GM12878 (cell line): ENCODE data around the gene CCDC9. TPM values are rescaled to one million over a fixed set of nuclear protein-coding genes. Genes with fewer than 3 reads are reported as not detected.

Source experiments
- BACH1 ChIP-seq: fragments of 450-650 bp; IDR thresholded peaks from 2 replicates; pipeline ENCODE4 v1.6.1; 2017; ENCODE audit warnings: mild to moderate bottlenecking, borderline replicate concordance
- BCL11A ChIP-seq: IDR thresholded peaks from 2 replicates; pipeline ENCODE4 v1.6.1; 2011; ENCODE audit warnings: low read depth, low read length
- CBFB ChIP-seq: IDR thresholded peaks from 2 replicates; pipeline ENCODE4 v1.6.1; 2016; ENCODE audit warnings: antibody characterized with exemption, low read depth
- CHD2 ChIP-seq: IDR thresholded peaks from 2 replicates; pipeline ENCODE4 v1.6.1; 2011; ENCODE audit warnings: low read depth, low read length, improper control_type of control experiment, borderline replicate concordance
- EED ChIP-seq: sonication (generic); IDR thresholded peaks from 2 replicates; pipeline ENCODE4 v1.6.1; 2016; ENCODE audit warnings: antibody characterized with exemption, low read depth
- ESRRA ChIP-seq: IDR thresholded peaks from 2 replicates; pipeline ENCODE4 v1.6.1; 2012; ENCODE audit warnings: mild to moderate bottlenecking, low read length, improper control_type of control experiment
- HDAC6 ChIP-seq: fragments of 200-600 bp; sonication (generic); IDR thresholded peaks from one replicate; pipeline ENCODE4 v1.8.0; 2017; ENCODE audit warnings: antibody characterized with exemption; ENCODE audit not compliant: unreplicated experiment
- IKZF2 ChIP-seq, 2 experiments: fragments of 450-650 bp; IDR thresholded peaks; 2 replicates each; pipeline ENCODE4 v1.6.1; 2017; ENCODE audit warnings: mild to moderate bottlenecking in 2 of 2, moderate library complexity in 2 of 2
- KAT2A ChIP-seq: conservative IDR thresholded peaks from 2 replicates; pipeline ENCODE4 v1.6.1; 2011; ENCODE audit warnings: low read depth, low read length; ENCODE audit not compliant: control insufficient read depth
- NR2F1 ChIP-seq: fragments of 450-650 bp; conservative IDR thresholded peaks from 2 replicates; pipeline ENCODE4 v1.6.1; 2017; ENCODE audit warnings: mild to moderate bottlenecking
- RCOR1 ChIP-seq: conservative IDR thresholded peaks from 2 replicates; pipeline ENCODE4 v1.6.1; 2012; ENCODE audit warnings: low read depth, low read length, improper control_type of control experiment
- RUNX3 ChIP-seq: IDR thresholded peaks from 2 replicates; pipeline ENCODE4 v1.6.1; 2012; ENCODE audit warnings: low read length, inconsistent platforms
- SP1 ChIP-seq: IDR thresholded peaks from one replicate; pipeline ENCODE4 v1.6.1; 2011; ENCODE audit warnings: low read depth, low read length
- STAT1 ChIP-seq: fragments of 450-650 bp; conservative IDR thresholded peaks from 2 replicates; pipeline ENCODE4 v1.6.1; 2014; ENCODE audit warnings: antibody characterized with exemption, mild to moderate bottlenecking
- TAF1 ChIP-seq: IDR thresholded peaks from 2 replicates; pipeline ENCODE4 v1.6.1; 2011; ENCODE audit warnings: mild to moderate bottlenecking, low read depth, low read length, borderline replicate concordance
- TBL1XR1 ChIP-seq: IDR thresholded peaks from 2 replicates; pipeline ENCODE4 v1.6.1; 2012; ENCODE audit warnings: low read depth, low read length, improper control_type of control experiment
- TCF12 ChIP-seq: IDR thresholded peaks from 2 replicates; pipeline ENCODE4 v1.6.1; 2011; ENCODE audit warnings: low read depth, mild to moderate bottlenecking, low read length
- ZBED1 ChIP-seq: IDR thresholded peaks from 2 replicates; pipeline ENCODE4 v1.6.1; 2016; ENCODE audit warnings: borderline replicate concordance
- ZBTB11 ChIP-seq: fragments of 450-650 bp; formaldehyde crosslinking; IDR thresholded peaks from 2 replicates; pipeline ENCODE4 v1.5.0; 2022; ENCODE audit warnings: mild to moderate bottlenecking, missing genetic modification characterization
- polyA plus RNA-seq, 11 experiments: library from polyadenylated mRNA; depleted of rRNA in 4 of 11; unstranded in 6 of 11; stranded (reverse) in 5 of 11; fragments of >200 nt; fragmentation: Nextera tagmentation in 4 of 11; fragmentation: Illumina TruSeq in 1 of 11; extraction: Ambion mirVana in 4 of 11; extraction: Trizol in 1 of 11; gene quantifications; 1 replicate in 1 of 11; 2 replicates in 10 of 11; pipeline versions ENCODE4 v1.2.1 to v1.2.3, GENCODE V29; 2011 to 2016; ENCODE audit warnings: inconsistent platforms in 2 of 11, missing spikeins in 2 of 11, low read depth in 1 of 11
- total RNA-seq, 4 experiments: library from RNA; depleted of rRNA in 3 of 4; stranded (reverse); fragments of >200 nt in 3 of 4; fragmentation: Illumina TruSeq in 1 of 4; extraction: Trizol in 1 of 4; gene quantifications; 2 replicates each; pipeline versions ENCODE4 v1.2.1 to v1.2.3, GENCODE V29; 2013 to 2021
- TF ChIP-seq, protein P1 (sequence below): fragments of 450-650 bp; IDR thresholded peaks from 2 replicates; pipeline ENCODE4 v1.6.1; 2017; ENCODE audit warnings: borderline replicate concordance
- TF ChIP-seq, protein P2 (sequence below): fragments of 450-650 bp; IDR thresholded peaks from 2 replicates; pipeline ENCODE4 v1.6.1; 2016; ENCODE audit warnings: mild to moderate bottlenecking
- TF ChIP-seq, protein P3 (sequence below): IDR thresholded peaks from 2 replicates; pipeline ENCODE4 v1.6.1; 2012; ENCODE audit warnings: low read depth, low read length, improper control_type of control experiment
- TF ChIP-seq, protein P4 (sequence below): fragments of 150-350 bp; IDR thresholded peaks from 2 replicates; pipeline ENCODE4 v1.6.1; 2014; ENCODE audit warnings: mild to moderate bottlenecking, low read depth, low read length

Gene CCDC9
- total and polyA plus RNA-seq, 10 of the 15 experiments (the other 5 are each of a cell fraction or from before 2014, with no cell fraction given) = 0.18 to 17.5 (median 7.1) TPM; not detected in 1

DNA sequence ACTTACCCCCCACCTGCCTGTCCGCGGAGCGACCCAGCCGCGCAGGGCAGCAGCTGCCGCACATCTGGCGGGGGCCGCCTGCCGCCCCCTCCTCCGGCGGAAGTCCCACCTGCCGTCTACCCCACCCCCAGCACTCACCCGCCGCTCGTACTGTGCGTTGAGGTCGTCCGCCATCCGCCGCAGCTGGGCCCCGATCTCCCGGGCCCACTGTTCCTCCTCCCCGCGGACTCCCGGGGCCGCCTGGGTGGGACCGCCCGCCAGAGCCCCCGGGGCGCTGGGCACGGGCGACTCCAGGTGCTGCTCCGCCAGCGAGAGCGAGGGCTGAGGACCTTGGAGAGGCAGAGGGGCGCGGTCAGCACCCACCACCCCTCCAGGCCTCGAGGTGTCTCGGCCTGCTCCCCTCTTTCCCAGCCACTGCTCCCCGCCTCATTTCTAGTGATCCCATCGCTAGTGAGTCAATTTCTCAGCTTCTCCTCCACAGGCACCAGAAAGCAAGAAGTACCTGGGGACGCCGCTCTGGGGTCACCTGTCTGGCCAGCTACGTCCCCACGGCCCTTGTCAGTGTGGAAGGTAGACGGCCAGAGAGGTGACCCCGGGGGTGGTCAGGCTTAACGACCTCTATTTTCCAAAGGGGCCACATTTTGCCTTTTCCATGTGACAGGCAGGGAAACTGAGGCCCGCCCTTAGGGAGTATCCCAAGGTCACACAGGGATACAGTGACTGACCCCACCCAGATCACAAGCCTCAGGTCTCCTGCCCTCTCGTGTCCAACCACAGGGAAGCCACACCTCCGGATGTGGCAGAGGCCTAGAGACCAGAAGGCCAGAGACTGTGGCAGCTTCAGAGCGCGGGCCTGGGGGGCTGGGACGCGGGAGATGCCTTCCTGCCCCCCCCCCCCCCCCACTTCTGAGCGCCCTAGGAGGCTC is 29.6 kb upstream of the CCDC9 start (continued):
- TF ChIP-seq IKZF2 (IDR thresholded peaks at IDR 0.05) (peak; percentile 80 to 93; a peak in 3 of 4 replicates), TBL1XR1 (peak; percentile 14; the same call in 1 of the 2 replicates), BACH1 (peak; percentile 73), CBFB (peak; percentile 79), ZBTB11 (0 out of 2 replicates have a peak, but pooled peaks have one; percentile 2), ZBED1 (no peak; the same call in 1 of the 2 replicates), HDAC6 (peak; percentile 2), STAT1 (no peak), TCF12 (peak; percentile 91), TAF1 (peak; percentile 44; the same call in 1 of the 2 replicates), KAT2A (no peak), EED (peak; percentile 74), RCOR1 (0 out of 2 replicates have a peak, but pooled peaks have one; percentile 11), ESRRA (peak; percentile 87; the same call in 1 of the 2 replicates), RUNX3 (peak; percentile 93), BCL11A (peak; percentile 2; the same call in 1 of the 2 replicates), NR2F1 (peak; percentile 51; the same call in 1 of the 2 replicates), CHD2 (0 out of 2 replicates have a peak, but pooled peaks have one; percentile 50), SP1 (peak; percentile 66)
- TF ChIP-seq, protein P1, sequence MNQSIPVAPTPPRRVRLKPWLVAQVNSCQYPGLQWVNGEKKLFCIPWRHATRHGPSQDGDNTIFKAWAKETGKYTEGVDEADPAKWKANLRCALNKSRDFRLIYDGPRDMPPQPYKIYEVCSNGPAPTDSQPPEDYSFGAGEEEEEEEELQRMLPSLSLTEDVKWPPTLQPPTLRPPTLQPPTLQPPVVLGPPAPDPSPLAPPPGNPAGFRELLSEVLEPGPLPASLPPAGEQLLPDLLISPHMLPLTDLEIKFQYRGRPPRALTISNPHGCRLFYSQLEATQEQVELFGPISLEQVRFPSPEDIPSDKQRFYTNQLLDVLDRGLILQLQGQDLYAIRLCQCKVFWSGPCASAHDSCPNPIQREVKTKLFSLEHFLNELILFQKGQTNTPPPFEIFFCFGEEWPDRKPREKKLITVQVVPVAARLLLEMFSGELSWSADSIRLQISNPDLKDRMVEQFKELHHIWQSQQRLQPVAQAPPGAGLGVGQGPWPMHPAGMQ = peak; percentile 32; the same call in 1 of the 2 replicates
- TF ChIP-seq, protein P2, sequence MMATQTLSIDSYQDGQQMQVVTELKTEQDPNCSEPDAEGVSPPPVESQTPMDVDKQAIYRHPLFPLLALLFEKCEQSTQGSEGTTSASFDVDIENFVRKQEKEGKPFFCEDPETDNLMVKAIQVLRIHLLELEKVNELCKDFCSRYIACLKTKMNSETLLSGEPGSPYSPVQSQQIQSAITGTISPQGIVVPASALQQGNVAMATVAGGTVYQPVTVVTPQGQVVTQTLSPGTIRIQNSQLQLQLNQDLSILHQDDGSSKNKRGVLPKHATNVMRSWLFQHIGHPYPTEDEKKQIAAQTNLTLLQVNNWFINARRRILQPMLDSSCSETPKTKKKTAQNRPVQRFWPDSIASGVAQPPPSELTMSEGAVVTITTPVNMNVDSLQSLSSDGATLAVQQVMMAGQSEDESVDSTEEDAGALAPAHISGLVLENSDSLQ = peak; percentile 12; the same call in 1 of the 2 replicates
- TF ChIP-seq, protein P3, sequence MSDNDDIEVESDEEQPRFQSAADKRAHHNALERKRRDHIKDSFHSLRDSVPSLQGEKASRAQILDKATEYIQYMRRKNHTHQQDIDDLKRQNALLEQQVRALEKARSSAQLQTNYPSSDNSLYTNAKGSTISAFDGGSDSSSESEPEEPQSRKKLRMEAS = 0 out of 2 replicates have a peak, but pooled peaks have one; percentile 13
- TF ChIP-seq, protein P4, sequence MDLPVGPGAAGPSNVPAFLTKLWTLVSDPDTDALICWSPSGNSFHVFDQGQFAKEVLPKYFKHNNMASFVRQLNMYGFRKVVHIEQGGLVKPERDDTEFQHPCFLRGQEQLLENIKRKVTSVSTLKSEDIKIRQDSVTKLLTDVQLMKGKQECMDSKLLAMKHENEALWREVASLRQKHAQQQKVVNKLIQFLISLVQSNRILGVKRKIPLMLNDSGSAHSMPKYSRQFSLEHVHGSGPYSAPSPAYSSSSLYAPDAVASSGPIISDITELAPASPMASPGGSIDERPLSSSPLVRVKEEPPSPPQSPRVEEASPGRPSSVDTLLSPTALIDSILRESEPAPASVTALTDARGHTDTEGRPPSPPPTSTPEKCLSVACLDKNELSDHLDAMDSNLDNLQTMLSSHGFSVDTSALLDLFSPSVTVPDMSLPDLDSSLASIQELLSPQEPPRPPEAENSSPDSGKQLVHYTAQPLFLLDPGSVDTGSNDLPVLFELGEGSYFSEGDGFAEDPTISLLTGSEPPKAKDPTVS = no peak
